Activated CD8-positive, alpha-beta memory T cell treated with anti-CD3 and anti-CD28 coated beads for 48 hours (primary cell): ENCODE results near the gene SBNO1.
"Not testable (repeated sequence)": the region's sequence is repeated elsewhere in the genome, so short reads cannot be mapped to it uniquely, and the experiment has no call there.

Source experiments
- DNase-seq, 3 experiments: peaks; one replicate each; pipeline ENCODE4 v3.0.0-alpha.2; 2020; ENCODE audit warnings: low read depth in 2 of 3, low spot score in 2 of 3

The SBNO1 gene

GRCh38 chr12:123351349-123351748 is 13.3 kb downstream of the SBNO1 start:
- no peak for DNase-seq

GRCh38 chr12:123346946-123347345 is 17.7 kb downstream of the SBNO1 start:
- no peak for DNase-seq

GRCh38 chr12:123344086-123344485 is 20.6 kb downstream of the SBNO1 start:
- no peak for DNase-seq

- DNase-seq = no peak
Observed at GRCh38 chr12:123337070-123337469, 27.6 kb downstream of the SBNO1 start.

- DNase-seq = no peak
Observed at GRCh38 chr12:123336530-123336929, 28.1 kb downstream of the SBNO1 start.

GRCh38 chr12:123335490-123335889 is 29.2 kb downstream of the SBNO1 start:
- no peak for DNase-seq

GRCh38 chr12:123329799-123330198 is 34.8 kb downstream of the SBNO1 start:
- no peak for DNase-seq

- no peak for DNase-seq
Observed at GRCh38 chr12:123319826-123320225, 44.8 kb downstream of the SBNO1 start.

GRCh38 chr12:123319273-123319672 is 45.4 kb downstream of the SBNO1 start:
- no peak for DNase-seq

- DNase-seq = not testable (repeated sequence)
Observed at GRCh38 chr12:123313046-123313445, 51.6 kb downstream of the SBNO1 start.

GRCh38 chr12:123306200-123306599 is 58.4 kb downstream of the SBNO1 start:
- no peak for DNase-seq

GRCh38 chr12:123305136-123305535 is 59.5 kb downstream of the SBNO1 start:
- DNase-seq = no peak

GRCh38 chr12:123293178-123293760 is 71.4 kb downstream of the SBNO1 start:
- DNase-seq = no peak

GRCh38 chr12:123289911-123290310 is 74.7 kb downstream of the SBNO1 start:
- DNase-seq = no peak

GRCh38 chr12:123288751-123289346 is 75.8 kb downstream of the SBNO1 start:
- no peak for DNase-seq

- DNase-seq = no peak
Observed at GRCh38 chr12:123286652-123287373, 77.8 kb downstream of the SBNO1 start.

GRCh38 chr12:123284669-123285068 is 80.0 kb downstream of the SBNO1 start:
- no peak for DNase-seq

GRCh38 chr12:123283461-123283860 is 81.2 kb downstream of the SBNO1 start:
- no peak for DNase-seq

GRCh38 chr12:123282111-123282510 is 82.5 kb downstream of the SBNO1 start:
- DNase-seq = no peak

- DNase-seq = no peak
Observed at GRCh38 chr12:123280971-123281370, 83.7 kb downstream of the SBNO1 start.

- no peak for DNase-seq
Observed at GRCh38 chr12:123278101-123278627, 86.5 kb downstream of the SBNO1 start.

GRCh38 chr12:123273166-123273565 is 91.5 kb downstream of the SBNO1 start:
- DNase-seq = no peak
